Natural killer cell treated with Interleukin-12 subunit alpha and Interleukin-12 subunit beta and Interleukin-15 and Interleukin-18, amount 100 ng/mL, for 72 hours (primary cell): ENCODE results near the gene CELA3B. TPM values are rescaled to one million over a fixed set of nuclear protein-coding genes. Genes with fewer than 3 reads are reported as not detected.
"Not testable (repeated sequence)": the region's sequence is repeated elsewhere in the genome, so short reads cannot be mapped to it uniquely, and the experiment has no call there.

Experiments used
- ATAC-seq, 2 donors: fragments of 150-1000 bp; cut with Tn5 transposase in 1 of 2; sonication (Bioruptor Pico), chemical (Tn5 transposase) in 1 of 2; 2 replicates each; pipeline ENCODE4 v1.10.0; 2021
- DNase-seq: peaks from one replicate; pipeline ENCODE4 v3.0.0; 2022; ENCODE audit warnings: low spot score
- H3K27ac Mint-ChIP-seq, 2 donors: 1 replicate in 1 of 2; 2 replicates in 1 of 2; pipeline ENCODE4 v1.8.0; 2022; ENCODE audit warnings: mixed read lengths in 2 of 2, mild to moderate bottlenecking in 1 of 2, moderate library complexity in 1 of 2
- H3K27me3 Mint-ChIP-seq, 2 donors: 1 replicate in 1 of 2; 2 replicates in 1 of 2; pipeline ENCODE4 v1.8.0; 2022; ENCODE audit warnings: mixed read lengths in 2 of 2
- H3K36me3 Mint-ChIP-seq: one replicate; pipeline ENCODE4 v1.8.0; 2022; ENCODE audit warnings: mixed read lengths
- H3K4me1 Mint-ChIP-seq, 2 donors: 1 replicate in 1 of 2; 2 replicates in 1 of 2; pipeline ENCODE4 v1.8.0; 2022; ENCODE audit warnings: low read depth in 2 of 2, mixed read lengths in 2 of 2, mild to moderate bottlenecking in 1 of 2
- H3K4me3 Mint-ChIP-seq: one replicate; pipeline ENCODE4 v1.8.0; 2022; ENCODE audit warnings: mixed read lengths
- H3K9me3 Mint-ChIP-seq: 2 replicates; pipeline ENCODE4 v1.8.0; 2022; ENCODE audit warnings: mixed read lengths
- total RNA-seq, 2 donors: library from RNA; stranded (reverse); gene quantifications; one replicate each; pipeline ENCODE4 v1.2.3, GENCODE V29; 2022

The CELA3B gene
- total RNA-seq, 2 donors from 2014 or later = not detected

DNA sequence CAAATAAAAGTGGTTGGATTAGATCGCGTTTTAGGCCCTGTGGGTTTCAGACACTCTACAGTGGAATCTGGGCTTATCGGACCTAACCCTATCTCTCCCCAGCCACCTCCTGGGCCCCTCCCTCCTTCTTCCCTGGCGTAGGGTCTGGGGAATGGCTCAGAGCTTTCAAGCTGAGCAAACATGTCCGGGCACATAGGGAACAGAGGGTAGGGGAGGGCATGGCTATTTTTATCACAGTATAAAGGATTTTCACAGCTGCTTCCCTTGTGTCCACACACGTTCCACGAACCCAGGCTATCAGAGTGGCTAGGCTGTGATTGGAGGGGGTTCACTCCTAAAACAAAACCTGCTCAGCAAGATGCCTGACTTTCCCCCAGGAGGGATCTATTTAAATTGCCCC lies 22.8 kb downstream of the CELA3B start:
- H3K4me1 Mint-ChIP-seq, H3K27me3 Mint-ChIP-seq, DNase-seq, H3K9me3 Mint-ChIP-seq, H3K4me3 Mint-ChIP-seq, H3K27ac Mint-ChIP-seq, H3K36me3 Mint-ChIP-seq, ATAC-seq: not testable (repeated sequence)

DNA sequence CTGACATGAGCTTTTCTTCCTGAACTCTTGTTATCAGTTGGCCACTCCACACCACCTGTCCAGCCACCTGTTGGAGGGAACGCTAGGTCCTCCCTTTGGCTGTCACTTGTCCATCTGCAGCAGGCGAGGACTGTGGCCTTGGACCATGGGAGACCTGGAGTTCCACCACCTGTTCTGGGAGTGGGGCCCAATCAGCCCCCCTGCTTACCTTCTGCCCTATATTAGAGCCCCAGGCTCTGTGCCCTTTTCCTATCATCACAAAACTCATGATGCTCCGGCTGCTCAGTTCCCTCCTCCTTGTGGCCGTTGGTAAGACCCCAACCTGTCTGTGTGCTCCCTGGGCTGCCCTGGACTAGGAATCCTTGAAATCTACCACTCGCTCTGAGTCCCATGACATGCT lies 24.6 kb downstream of the CELA3B start, which contains the start of gene CELA3A:
Gene CELA3A, plus strand, starts transcription at position 249 of the 400 bp plus-strand sequence. Its CDS starts 18 bp downstream, at position 267.
- no peaks in the 10 kb centered on the region for H3K4me1 Mint-ChIP-seq
- H3K4me3 Mint-ChIP-seq = no peak within 1 kb of the TSS
- no peaks in the 10 kb centered on the region for H3K36me3 Mint-ChIP-seq
- DNase-seq (no peak), ATAC-seq (no peak)
- H3K27me3 Mint-ChIP-seq = no peaks in the 10 kb centered on the region
- H3K27ac Mint-ChIP-seq = no peak within 1 kb of the TSS
- H3K9me3 Mint-ChIP-seq = no peaks in the 10 kb centered on the region

DNA sequence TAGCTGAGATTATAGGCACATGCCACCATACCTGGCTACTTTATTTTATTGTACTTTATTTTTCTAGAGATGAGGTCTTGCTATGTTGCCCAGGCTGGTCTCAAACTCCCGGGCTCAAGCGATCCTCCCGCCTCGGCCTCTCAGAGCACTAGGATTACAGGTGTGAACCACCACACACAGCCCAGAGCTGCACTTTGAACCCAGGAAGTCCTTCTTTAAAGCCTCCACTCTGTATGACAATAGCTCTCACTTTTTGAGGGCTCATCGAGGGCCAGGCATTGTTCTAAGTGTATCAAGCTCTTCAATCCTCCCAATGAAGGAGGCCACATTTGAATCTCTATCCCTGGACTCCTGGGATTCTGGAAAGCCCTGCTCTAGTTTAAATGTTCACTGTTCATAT lies 25.6 kb downstream of the CELA3B start:
- H3K36me3 Mint-ChIP-seq, H3K4me3 Mint-ChIP-seq, ATAC-seq, H3K27me3 Mint-ChIP-seq, H3K9me3 Mint-ChIP-seq, DNase-seq, H3K27ac Mint-ChIP-seq, H3K4me1 Mint-ChIP-seq: not testable (repeated sequence)

DNA sequence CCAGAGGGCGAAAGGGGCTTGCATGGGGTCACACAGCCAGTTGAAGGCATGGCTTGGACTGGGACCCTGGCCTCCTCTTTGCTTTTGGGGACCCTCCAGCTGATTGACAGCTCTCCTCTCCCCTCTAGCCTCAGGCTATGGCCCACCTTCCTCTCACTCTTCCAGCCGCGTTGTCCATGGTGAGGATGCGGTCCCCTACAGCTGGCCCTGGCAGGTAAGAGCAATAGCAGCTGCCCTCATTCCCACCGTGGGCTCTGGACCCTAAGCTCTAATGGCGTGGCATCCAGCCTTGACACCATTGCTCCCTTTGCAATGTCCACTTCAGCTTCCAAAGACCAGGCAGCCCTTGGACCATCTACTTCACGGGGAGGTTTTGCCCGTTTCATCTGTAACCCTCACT lies 26.1 kb downstream of the CELA3B start:
- H3K4me3 Mint-ChIP-seq, ATAC-seq, H3K4me1 Mint-ChIP-seq, DNase-seq, H3K9me3 Mint-ChIP-seq, H3K36me3 Mint-ChIP-seq, H3K27me3 Mint-ChIP-seq, H3K27ac Mint-ChIP-seq: not testable (repeated sequence)

DNA sequence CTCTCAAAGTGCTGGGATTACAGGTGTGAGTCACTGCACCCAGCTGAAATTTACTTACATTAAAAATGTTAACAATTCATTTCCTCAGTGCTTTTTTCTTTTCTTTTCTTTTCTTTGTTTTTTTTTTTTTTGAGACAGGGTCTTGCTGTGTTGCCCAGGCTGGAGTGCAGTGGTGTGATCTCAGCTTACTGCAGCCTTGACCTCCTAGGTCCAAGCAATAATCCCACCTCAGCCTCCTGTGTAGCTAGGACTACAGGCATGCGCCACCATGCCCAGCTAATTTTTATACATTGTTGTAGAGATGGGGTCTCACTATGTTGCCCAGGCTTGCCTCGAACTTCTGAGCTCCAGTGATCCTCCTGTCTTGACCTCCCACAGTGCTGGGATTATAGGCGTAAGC lies 27.1 kb downstream of the CELA3B start:
- DNase-seq, H3K36me3 Mint-ChIP-seq, H3K4me1 Mint-ChIP-seq, ATAC-seq, H3K27me3 Mint-ChIP-seq, H3K4me3 Mint-ChIP-seq, H3K27ac Mint-ChIP-seq, H3K9me3 Mint-ChIP-seq: not testable (repeated sequence)

DNA sequence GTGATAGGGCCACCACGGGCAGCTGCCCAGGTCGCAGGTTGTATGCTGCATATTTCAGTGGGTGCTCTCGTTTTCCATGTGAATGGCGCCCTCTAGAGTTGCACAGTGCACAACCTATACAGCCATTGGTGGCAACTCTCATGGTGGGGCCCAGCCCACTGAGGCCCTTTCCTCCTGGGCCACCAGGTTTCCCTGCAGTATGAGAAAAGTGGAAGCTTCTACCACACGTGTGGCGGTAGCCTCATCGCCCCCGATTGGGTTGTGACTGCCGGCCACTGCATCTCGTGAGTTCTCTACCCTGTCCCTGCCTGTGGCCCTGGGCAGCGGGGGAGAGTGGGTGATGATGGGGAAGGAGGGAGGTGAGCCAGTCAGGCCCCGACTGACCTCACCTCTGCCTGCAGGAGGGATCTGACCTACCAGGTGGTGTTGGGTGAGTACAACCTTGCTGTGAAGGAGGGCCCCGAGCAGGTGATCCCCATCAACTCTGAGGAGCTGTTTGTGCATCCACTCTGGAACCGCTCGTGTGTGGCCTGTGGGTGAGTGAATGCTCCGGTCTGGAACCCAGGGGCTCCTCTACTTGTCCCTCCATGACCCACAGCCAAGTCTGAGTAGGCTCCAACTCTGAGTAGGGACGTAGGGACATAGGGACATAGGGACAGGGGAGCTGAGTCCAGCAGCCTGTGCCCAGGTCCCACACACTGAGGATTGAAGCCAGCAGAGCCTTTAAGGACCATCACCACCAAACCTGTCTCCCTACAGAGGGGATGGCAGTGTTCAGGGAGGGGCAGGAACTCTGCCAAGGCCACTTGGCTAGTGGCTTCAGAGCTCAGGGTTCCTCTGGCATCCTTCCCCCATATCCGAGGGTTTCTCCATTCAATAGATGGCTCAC lies 28.7 kb downstream of the CELA3B start:
- not testable (repeated sequence) for H3K27me3 Mint-ChIP-seq, H3K4me3 Mint-ChIP-seq, DNase-seq, H3K4me1 Mint-ChIP-seq, H3K27ac Mint-ChIP-seq, H3K9me3 Mint-ChIP-seq, H3K36me3 Mint-ChIP-seq
- peak; percentile 69 to 73 for ATAC-seq

DNA sequence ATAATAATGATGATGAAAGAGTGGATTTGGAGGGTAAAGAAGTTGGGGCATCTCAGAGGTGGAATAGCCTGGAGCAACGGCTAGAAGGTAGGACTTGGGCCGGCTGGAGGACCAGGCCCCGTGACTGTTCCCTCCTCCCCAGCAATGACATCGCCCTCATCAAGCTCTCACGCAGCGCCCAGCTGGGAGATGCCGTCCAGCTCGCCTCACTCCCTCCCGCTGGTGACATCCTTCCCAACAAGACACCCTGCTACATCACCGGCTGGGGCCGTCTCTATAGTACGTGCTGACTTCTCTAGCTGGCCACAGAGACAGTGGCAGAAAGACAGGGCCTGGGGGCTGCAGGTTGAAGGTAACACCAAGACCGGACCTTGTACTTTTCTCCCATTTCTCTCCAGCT lies 29.9 kb downstream of the CELA3B start:
- not testable (repeated sequence) for H3K27me3 Mint-ChIP-seq, H3K9me3 Mint-ChIP-seq, DNase-seq, H3K4me1 Mint-ChIP-seq, H3K27ac Mint-ChIP-seq, ATAC-seq, H3K36me3 Mint-ChIP-seq, H3K4me3 Mint-ChIP-seq

DNA sequence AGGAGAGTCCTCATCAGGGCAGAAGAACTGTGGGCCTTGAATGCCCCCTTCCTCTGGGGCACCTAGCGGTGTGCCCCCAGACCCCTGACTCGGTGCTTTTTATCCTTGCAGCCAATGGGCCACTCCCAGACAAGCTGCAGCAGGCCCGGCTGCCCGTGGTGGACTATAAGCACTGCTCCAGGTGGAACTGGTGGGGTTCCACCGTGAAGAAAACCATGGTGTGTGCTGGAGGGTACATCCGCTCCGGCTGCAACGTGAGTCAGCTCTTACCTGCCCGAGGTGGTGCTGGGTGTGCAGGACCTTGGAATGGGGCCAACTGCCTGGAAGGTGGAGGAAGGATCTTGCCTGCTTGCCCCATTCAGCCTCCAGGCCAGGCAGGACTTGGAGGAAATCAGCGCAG lies 30.4 kb downstream of the CELA3B start:
- not testable (repeated sequence) for H3K36me3 Mint-ChIP-seq, H3K27ac Mint-ChIP-seq, H3K4me1 Mint-ChIP-seq, H3K27me3 Mint-ChIP-seq, H3K4me3 Mint-ChIP-seq, H3K9me3 Mint-ChIP-seq, ATAC-seq, DNase-seq

DNA sequence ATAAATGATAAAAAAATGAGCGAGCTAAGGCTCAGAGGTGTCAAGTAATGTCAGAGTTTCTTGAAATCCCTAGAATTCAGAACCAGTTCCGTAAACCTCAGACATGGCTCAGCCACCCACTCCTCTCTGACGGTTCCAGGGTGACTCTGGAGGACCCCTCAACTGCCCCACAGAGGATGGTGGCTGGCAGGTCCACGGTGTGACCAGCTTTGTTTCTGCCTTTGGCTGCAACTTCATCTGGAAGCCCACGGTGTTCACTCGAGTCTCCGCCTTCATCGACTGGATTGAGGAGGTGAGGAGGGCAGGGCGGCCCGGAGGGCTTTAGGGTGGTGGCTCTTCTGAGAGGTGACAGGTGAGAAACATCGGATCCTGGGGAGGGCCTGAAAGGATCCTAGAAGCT lies 32.7 kb downstream of the CELA3B start:
- DNase-seq, H3K27me3 Mint-ChIP-seq, H3K9me3 Mint-ChIP-seq, H3K4me1 Mint-ChIP-seq, H3K27ac Mint-ChIP-seq, ATAC-seq, H3K4me3 Mint-ChIP-seq, H3K36me3 Mint-ChIP-seq: not testable (repeated sequence)

DNA sequence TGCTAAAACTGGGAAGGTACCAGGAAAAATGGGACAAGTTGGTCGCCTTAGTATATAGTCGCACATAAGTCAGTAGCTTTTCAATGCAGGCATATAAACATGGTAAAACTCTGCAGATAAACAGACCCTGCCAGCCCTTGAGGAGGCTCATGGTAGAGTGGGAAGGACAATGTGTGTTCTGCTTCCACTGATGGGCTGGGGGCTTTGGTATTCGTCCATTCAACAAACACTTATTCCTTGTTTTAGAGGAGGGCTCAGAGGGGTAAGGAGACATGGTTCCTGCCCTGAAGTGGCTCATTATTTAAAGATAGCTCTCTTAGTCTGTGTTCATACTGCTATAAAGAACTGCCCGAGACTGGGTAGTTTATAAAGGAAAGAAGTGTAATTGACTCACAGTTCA lies 35.9 kb downstream of the CELA3B start:
- H3K4me1 Mint-ChIP-seq, H3K36me3 Mint-ChIP-seq, H3K27ac Mint-ChIP-seq, ATAC-seq, H3K9me3 Mint-ChIP-seq, H3K27me3 Mint-ChIP-seq, H3K4me3 Mint-ChIP-seq, DNase-seq: not testable (repeated sequence)

DNA sequence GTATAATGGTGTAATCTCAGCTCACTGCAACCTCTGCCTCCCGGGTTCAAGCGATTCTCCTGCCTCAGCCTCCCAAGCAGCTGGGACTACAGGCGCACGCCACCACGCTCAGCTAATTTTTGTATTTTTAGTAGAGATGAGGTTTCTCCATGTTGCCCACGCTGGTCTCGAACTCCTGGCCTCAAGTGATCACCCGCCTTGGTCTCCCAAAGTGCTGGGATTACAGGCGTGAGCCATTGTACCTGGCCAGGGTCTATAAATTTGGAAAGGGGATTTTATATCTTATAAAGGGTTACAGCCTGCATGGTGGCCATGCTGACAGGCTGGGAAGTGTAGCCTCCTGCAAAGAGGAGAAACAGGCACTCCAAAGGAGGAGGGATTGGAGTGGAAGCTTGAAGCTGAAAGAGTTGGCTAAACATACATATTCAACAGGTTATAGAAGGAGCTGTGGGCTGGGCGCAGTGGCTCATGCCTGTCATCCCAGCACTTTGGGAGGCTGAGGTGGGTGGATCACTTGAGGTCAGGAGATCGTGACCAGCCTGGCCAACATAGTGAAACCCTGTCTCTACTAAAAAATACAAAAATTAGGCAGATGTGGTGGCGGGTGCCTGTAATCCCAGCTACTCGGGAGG lies 37.9 kb downstream of the CELA3B start:
- H3K4me3 Mint-ChIP-seq, H3K9me3 Mint-ChIP-seq, H3K27ac Mint-ChIP-seq, DNase-seq, H3K36me3 Mint-ChIP-seq, H3K27me3 Mint-ChIP-seq, ATAC-seq: not testable (repeated sequence)
- H3K4me1 Mint-ChIP-seq = peaks cover 13% of the 10 kb centered on the region in 2 donors

DNA sequence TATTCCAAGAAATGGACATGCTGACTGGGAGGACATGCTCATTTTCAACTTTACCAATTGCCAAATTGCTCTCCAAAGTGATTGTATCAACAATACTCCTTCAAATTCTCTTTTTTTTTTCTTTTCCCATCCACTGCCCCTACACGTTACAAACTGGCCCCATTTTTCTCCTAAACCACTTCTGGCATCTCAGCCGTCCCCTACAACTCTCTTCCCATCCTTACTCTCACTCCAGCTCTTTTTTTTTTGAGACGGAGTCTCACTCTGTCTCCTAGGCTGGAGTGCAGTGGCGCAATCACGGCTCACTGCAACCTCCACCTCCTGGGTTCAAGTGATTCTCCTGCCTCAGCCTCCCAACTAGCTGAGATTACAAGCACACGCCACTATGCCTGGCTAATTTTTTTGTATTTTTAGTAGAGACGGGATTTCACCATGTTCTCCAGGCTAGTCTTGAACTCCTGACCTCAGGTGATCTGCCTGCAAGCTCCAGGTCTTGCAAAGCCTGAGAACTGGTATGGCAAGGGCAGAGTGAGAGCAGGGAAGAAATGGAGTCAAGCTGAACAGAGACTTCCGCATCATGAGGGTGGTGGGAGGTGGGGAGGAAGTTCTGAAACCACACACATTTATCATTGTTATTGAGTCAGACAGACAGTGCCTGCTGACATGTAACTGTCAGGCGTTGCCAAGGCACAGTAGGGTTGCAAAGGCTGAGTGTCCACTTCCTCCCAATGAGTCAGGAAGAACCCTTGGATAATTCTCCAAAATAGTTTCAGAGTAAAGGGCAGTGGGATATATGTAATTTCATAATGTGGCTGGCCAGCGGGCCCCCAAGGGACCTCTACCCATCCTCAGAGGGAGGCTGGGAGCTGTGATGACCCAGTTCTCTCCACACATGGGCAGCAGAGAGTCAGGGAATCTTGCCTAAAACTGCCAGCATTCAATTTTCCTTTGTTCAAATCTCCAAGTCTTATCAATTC lies 42.0 kb downstream of the CELA3B start:
- peaks cover 19 to 25% of the 10 kb centered on the region in 2 donors for H3K4me1 Mint-ChIP-seq
- peak overlapping the region; percentile 98 to 99 for H3K27ac Mint-ChIP-seq
- DNase-seq (peak; percentile 70), ATAC-seq (peak; percentile 96 to 99)
- H3K4me3 Mint-ChIP-seq = peak overlapping the region; percentile 87
- no peaks in the 10 kb centered on the region for H3K27me3 Mint-ChIP-seq
- no peaks in the 10 kb centered on the region for H3K36me3 Mint-ChIP-seq
- H3K9me3 Mint-ChIP-seq = no peaks in the 10 kb centered on the region

DNA sequence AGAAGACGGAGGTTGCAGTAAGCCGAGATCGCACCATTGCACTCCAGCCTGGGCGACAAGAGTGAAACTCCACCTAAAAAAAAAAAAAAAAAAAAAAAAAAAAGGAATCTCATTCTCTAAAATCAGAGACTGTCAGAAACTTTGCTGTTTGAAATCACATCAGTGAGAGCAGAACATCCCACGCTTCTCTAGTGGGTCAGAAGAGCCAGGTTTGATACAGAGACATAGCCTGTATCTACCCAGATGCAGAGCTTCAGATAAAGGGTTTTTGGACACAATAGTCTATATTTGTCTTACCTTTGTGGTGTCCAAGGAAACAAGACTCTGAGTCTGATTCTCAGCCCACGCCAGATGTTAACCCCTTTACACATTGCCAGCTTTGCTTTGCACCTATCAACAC lies 44.2 kb downstream of the CELA3B start:
- H3K4me1 Mint-ChIP-seq = peaks cover 33 to 42% of the 10 kb centered on the region in 2 donors
- no peaks in the 10 kb centered on the region for H3K9me3 Mint-ChIP-seq
- no peak for ATAC-seq
- no peak for DNase-seq
- H3K27ac Mint-ChIP-seq = no peak overlapping the region
- no peaks in the 10 kb centered on the region for H3K27me3 Mint-ChIP-seq
- H3K36me3 Mint-ChIP-seq = no peaks in the 10 kb centered on the region
- H3K4me3 Mint-ChIP-seq = no peak overlapping the region
